ENCODE results near the gene LRRTM4.
"Not testable (repeated sequence)": the region's sequence is repeated elsewhere in the genome, so short reads cannot be mapped to it uniquely, and the experiment has no call there.

LRRTM4 gene

DNA sequence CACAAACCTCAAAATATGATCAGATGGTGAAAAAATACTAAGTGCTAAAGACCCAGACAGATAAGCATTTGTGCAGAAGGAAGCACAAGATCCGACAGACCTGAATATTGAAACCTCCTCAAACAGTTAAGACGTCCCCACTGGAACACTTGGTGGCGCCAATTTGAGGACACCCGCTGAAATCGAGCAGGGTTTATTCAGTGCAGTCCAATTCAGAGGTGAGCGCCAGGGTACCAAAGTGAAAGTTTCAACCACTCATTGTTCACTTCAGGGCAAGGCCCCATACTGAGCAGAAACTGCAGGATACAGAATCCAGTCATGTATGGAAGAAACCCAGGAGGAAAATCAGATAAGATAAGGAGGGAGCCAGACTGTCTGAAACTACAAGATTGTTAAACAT lies 417.6 kb downstream of the LRRTM4 start:
- WGBS, 2 experiments: 84 to 87% methylated on average over 6 of the region's 6 CpGs
- no peaks in the 10 kb centered on the region for H3K27me3 ChIP-seq (ENCODE audit: control insufficient read depth, insufficient read depth, low read length, poor library complexity, severe bottlenecking)
- H3K4me1 ChIP-seq (ENCODE audit: control insufficient read depth, insufficient read depth, low read length): no peaks in the 10 kb centered on the region
- no peak overlapping the region for H3K4me3 ChIP-seq (ENCODE audit: insufficient read depth, low read depth, low read length)
- no peak overlapping the region for H3K27ac ChIP-seq (ENCODE audit: insufficient read depth, low read depth, low read length, poor library complexity, severe bottlenecking)
- no peaks in the 10 kb centered on the region for H3K36me3 ChIP-seq (ENCODE audit: control insufficient read depth, insufficient read depth, low read length)
- H3K9me3 ChIP-seq (ENCODE audit: control insufficient read depth, low read length): no peaks in the 10 kb centered on the region

DNA sequence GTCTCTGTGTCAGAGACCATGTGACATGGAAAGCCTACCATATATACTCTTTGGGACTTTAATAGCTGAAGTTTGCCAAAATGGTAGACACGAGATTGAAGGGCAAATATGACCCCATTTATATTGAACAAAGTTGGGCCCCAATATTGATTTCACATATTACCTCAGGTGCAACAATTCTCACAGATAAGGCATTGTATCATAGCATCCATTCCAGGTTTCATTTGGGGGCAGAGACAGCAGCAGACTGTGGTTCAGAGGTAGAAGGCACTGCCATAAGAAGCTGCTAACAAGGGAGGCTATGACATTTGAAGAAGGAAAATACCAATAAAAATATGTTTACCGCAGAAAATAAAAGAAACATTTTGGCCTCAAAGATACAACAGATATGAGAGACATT lies 419.2 kb downstream of the LRRTM4 start:
- Histone ChIP-seq H3K36me3 (ENCODE audit: control insufficient read depth, insufficient read depth, low read length) (no peaks in the 10 kb centered on the region), H3K27ac (ENCODE audit: insufficient read depth, low read depth, low read length, poor library complexity, severe bottlenecking) (no peak overlapping the region), H3K9me3 (ENCODE audit: control insufficient read depth, low read length) (no peaks in the 10 kb centered on the region), H3K4me3 (ENCODE audit: insufficient read depth, low read depth, low read length) (no peak overlapping the region), H3K4me1 (ENCODE audit: control insufficient read depth, insufficient read depth, low read length) (no peaks in the 10 kb centered on the region), H3K27me3 (ENCODE audit: control insufficient read depth, insufficient read depth, low read length, poor library complexity, severe bottlenecking) (no peaks in the 10 kb centered on the region)
- WGBS, 2 experiments: 94 to 97% methylated on average over 2 of the region's 2 CpGs

DNA sequence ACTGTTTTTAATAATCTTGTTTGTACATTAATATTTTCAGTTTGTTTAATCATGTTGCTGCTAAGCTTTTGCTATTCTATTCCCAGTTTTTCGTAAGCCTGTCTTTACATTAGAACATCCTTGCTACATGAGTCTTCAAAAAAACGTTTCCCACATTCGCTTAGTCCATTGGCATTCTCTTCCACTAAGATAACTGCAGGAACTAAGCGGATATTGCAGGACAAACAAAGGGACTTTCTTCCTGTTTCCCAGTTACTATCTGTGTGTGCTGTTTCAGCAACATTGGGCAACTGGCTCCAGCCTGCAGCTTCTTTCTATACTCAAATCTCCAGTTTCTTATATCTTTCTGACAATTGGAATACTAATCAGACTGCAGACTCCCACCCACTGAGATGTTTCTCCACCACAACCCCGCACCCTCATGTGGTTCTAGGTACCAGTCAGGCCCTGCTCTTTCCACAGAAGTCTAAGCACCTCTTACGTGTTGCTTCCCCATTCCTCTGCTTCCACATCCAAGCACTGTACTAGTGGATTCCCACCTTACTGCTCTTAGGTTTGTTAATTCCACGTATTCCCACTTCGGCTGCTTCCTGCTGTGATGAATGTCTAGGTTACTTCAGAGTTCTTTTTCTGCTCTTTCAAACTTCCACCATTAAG lies 420.3 kb downstream of the LRRTM4 start:
- 86 to 87% methylated on average over 8 of the region's 8 CpGs for WGBS, 2 experiments
- Histone ChIP-seq H3K9me3 (ENCODE audit: control insufficient read depth, low read length) (no peaks in the 10 kb centered on the region), H3K27me3 (ENCODE audit: control insufficient read depth, insufficient read depth, low read length, poor library complexity, severe bottlenecking) (no peaks in the 10 kb centered on the region), H3K4me1 (ENCODE audit: control insufficient read depth, insufficient read depth, low read length) (no peaks in the 10 kb centered on the region), H3K36me3 (ENCODE audit: control insufficient read depth, insufficient read depth, low read length) (no peaks in the 10 kb centered on the region), H3K4me3 (ENCODE audit: insufficient read depth, low read depth, low read length) (no peak overlapping the region), H3K27ac (ENCODE audit: insufficient read depth, low read depth, low read length, poor library complexity, severe bottlenecking) (no peak overlapping the region)

DNA sequence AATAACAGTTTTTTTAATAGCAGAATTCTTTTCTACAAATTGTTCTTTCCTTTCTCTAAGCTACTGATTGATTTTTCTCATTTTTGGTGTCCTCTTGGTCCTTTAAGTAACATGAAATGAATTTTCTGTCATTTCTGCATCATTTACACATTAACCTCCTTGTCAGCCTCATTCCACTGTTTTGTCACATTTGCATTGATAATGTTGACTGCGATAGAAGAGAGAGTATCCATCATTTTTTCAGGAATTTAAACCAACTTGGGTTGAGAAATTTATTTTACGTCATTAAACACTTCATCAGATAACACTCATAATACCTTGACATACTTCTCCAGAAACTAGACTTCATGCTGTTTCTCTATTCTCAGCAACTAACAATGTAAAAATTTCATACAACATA lies 422.2 kb downstream of the LRRTM4 start:
- H3K36me3 ChIP-seq (ENCODE audit: control insufficient read depth, insufficient read depth, low read length): no peaks in the 10 kb centered on the region
- H3K4me3 ChIP-seq (ENCODE audit: insufficient read depth, low read depth, low read length): no peak overlapping the region
- no peaks in the 10 kb centered on the region for H3K9me3 ChIP-seq (ENCODE audit: control insufficient read depth, low read length)
- no peaks in the 10 kb centered on the region for H3K27me3 ChIP-seq (ENCODE audit: control insufficient read depth, insufficient read depth, low read length, poor library complexity, severe bottlenecking)
- WGBS, 2 experiments: 93 to 100% methylated on average over 2 of the region's 2 CpGs
- no peak overlapping the region for H3K27ac ChIP-seq (ENCODE audit: insufficient read depth, low read depth, low read length, poor library complexity, severe bottlenecking)
- no peaks in the 10 kb centered on the region for H3K4me1 ChIP-seq (ENCODE audit: control insufficient read depth, insufficient read depth, low read length)

DNA sequence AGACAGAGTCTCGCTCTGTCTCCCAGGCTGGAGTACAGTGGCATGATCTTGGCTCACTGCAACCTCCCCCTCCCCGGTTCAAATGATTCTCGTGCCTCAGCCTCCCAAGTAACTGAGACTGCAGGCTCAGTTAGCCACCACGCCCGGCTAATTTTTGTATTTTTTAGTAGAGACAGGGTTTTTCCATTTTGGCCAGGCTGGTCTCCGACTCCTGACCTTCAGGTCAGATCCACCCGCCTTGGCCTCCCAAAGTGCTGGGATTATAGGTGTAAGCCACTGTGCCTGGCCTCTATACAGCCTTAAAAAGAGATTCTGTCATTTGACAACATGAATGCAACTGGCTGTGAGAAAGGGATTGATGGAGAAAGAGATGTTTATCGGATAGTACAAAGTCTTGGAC lies 426.7 kb downstream of the LRRTM4 start:
- not testable (repeated sequence) for H3K27ac ChIP-seq (ENCODE audit: insufficient read depth, low read depth, low read length, poor library complexity, severe bottlenecking); H3K4me1 ChIP-seq (ENCODE audit: control insufficient read depth, insufficient read depth, low read length); H3K36me3 ChIP-seq (ENCODE audit: control insufficient read depth, insufficient read depth, low read length); H3K27me3 ChIP-seq (ENCODE audit: control insufficient read depth, insufficient read depth, low read length, poor library complexity, severe bottlenecking); H3K4me3 ChIP-seq (ENCODE audit: insufficient read depth, low read depth, low read length); H3K9me3 ChIP-seq (ENCODE audit: control insufficient read depth, low read length)
- WGBS, 2 experiments: 84 to 86% methylated on average over 8 of the region's 8 CpGs

DNA sequence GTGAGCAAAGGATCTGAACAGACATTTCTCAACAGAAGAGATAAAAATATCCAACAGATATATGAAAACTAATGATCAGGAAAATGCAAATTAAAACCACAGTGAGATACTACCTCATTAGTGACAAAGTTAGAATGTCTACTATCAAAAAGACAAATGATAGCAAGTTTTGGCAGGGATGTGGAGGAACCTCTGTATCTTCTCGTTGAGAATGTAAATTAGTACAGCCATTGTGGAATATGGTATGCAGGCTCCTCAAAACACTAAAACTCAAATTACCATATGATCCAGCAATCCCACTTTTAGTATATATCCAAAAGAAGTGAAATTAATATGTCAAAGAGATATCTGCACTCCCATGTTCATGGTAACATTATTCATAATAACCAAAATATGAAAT lies 427.1 kb downstream of the LRRTM4 start:
- H3K9me3 ChIP-seq (ENCODE audit: control insufficient read depth, low read length): no peaks in the 10 kb centered on the region
- no peak overlapping the region for H3K27ac ChIP-seq (ENCODE audit: insufficient read depth, low read depth, low read length, poor library complexity, severe bottlenecking)
- WGBS, 2 experiments: 89% methylated on average over 1 of the region's 1 CpG; no CpG with 5 or more reads in 1 of the 2 experiments
- H3K27me3 ChIP-seq (ENCODE audit: control insufficient read depth, insufficient read depth, low read length, poor library complexity, severe bottlenecking): peaks cover 8% of the 10 kb centered on the region
- H3K4me1 ChIP-seq (ENCODE audit: control insufficient read depth, insufficient read depth, low read length): no peaks in the 10 kb centered on the region
- H3K36me3 ChIP-seq (ENCODE audit: control insufficient read depth, insufficient read depth, low read length): no peaks in the 10 kb centered on the region
- no peak overlapping the region for H3K4me3 ChIP-seq (ENCODE audit: insufficient read depth, low read depth, low read length)

DNA sequence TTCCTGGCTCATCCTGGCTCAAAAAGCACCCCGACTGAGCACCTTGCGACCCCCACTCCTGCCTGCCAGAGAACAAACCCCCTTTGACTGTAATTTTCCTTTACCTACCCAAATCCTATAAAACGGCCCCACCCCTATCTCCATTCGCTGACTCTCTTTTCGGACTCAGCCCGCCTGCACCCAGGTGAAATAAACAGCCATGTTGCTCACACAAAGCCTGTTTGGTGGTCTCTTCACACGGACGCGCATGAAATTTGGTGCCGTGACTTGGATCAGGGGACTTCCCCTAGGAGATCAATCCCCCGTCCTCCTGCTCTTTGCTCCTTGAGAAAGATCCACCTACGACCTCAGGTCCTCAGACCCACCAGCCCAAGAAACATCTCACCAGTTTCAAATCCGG lies 433.8 kb downstream of the LRRTM4 start:
- H3K27me3 ChIP-seq (ENCODE audit: control insufficient read depth, insufficient read depth, low read length, poor library complexity, severe bottlenecking): peaks cover 26% of the 10 kb centered on the region
- H3K4me1 ChIP-seq (ENCODE audit: control insufficient read depth, insufficient read depth, low read length); H3K36me3 ChIP-seq (ENCODE audit: control insufficient read depth, insufficient read depth, low read length); H3K27ac ChIP-seq (ENCODE audit: insufficient read depth, low read depth, low read length, poor library complexity, severe bottlenecking); H3K9me3 ChIP-seq (ENCODE audit: control insufficient read depth, low read length): not testable (repeated sequence)
- WGBS, 2 experiments: 2% methylated on average over 13 of the region's 13 CpGs
- peak overlapping the region; percentile 4 for H3K4me3 ChIP-seq (ENCODE audit: insufficient read depth, low read depth, low read length)

DNA sequence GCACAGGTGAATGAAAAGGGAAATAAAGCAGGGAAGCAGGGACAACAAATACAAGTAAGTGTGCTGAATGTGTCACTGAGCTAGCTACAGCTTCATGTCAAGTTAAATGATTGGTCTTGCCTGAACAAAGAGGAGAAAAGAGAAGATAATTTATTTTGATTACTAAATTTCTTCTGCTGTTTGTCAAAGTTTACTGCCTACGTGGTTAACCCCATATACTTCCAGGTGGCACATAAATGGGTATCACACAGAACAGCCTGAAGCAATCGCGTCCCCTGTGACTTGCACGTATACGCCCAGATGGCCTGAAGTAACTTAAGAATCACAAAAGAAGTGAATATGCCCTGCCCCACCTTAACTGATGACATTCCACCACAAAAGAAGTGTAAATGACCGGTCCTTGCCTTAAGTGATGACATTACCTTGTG lies 434.2 kb downstream of the LRRTM4 start:
- Histone ChIP-seq H3K27me3 (ENCODE audit: control insufficient read depth, insufficient read depth, low read length, poor library complexity, severe bottlenecking) (peaks cover 26% of the 10 kb centered on the region), H3K27ac (ENCODE audit: insufficient read depth, low read depth, low read length, poor library complexity, severe bottlenecking) (no peak overlapping the region), H3K9me3 (ENCODE audit: control insufficient read depth, low read length) (no peaks in the 10 kb centered on the region), H3K36me3 (ENCODE audit: control insufficient read depth, insufficient read depth, low read length) (no peaks in the 10 kb centered on the region), H3K4me1 (ENCODE audit: control insufficient read depth, insufficient read depth, low read length) (no peaks in the 10 kb centered on the region), H3K4me3 (ENCODE audit: insufficient read depth, low read depth, low read length) (no peak overlapping the region)
- 12 to 13% methylated on average over 6 of the region's 6 CpGs for WGBS, 2 experiments

DNA sequence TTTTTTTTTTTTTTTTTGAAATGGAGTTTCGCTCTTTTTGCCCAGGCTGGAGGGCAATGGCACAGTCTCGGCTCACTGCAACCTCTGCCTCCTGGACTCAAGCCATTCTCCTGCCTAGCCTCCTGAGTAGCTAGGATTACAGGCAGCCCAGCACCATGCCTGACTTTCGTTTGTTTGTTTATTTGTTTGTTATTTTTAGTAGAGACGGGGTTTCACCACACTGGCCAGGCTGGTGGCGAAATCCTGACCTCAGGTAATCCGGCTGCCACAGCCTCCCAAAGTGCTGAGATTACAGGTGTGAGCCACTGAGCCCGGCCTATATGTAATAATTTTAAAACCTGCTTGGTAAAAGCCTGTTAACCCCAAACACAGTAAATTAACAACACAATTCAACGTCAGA lies 435.7 kb downstream of the LRRTM4 start:
- Histone ChIP-seq H3K27me3 (ENCODE audit: control insufficient read depth, insufficient read depth, low read length, poor library complexity, severe bottlenecking) (peaks cover 26% of the 10 kb centered on the region), H3K36me3 (ENCODE audit: control insufficient read depth, insufficient read depth, low read length) (no peaks in the 10 kb centered on the region), H3K9me3 (ENCODE audit: control insufficient read depth, low read length) (no peaks in the 10 kb centered on the region), H3K4me3 (ENCODE audit: insufficient read depth, low read depth, low read length) (no peak overlapping the region), H3K4me1 (ENCODE audit: control insufficient read depth, insufficient read depth, low read length) (no peaks in the 10 kb centered on the region), H3K27ac (ENCODE audit: insufficient read depth, low read depth, low read length, poor library complexity, severe bottlenecking) (no peak overlapping the region)
- 52 to 61% methylated on average over 8 of the region's 8 CpGs for WGBS, 2 experiments

DNA sequence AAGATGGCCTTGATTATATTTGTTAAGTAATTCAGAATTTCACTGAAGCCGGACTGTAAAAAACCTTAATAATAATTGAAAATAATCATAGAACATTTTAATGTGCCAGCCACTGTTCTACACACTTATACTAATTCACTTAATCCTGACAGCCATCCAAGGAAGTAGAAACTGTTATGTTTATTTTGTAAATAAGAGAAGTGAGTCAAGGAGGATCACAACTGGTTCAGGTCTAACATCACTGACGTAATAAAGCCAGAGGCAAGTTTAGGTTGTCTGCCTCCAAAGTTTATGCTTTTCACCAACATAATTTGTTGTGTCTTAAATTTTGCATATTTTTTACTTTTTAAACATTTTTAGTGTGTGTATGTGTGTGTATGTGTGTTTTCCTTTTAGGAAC lies 436.1 kb downstream of the LRRTM4 start:
- Histone ChIP-seq H3K4me1 (ENCODE audit: control insufficient read depth, insufficient read depth, low read length) (no peaks in the 10 kb centered on the region), H3K27ac (ENCODE audit: insufficient read depth, low read depth, low read length, poor library complexity, severe bottlenecking) (no peak overlapping the region), H3K4me3 (ENCODE audit: insufficient read depth, low read depth, low read length) (no peak overlapping the region), H3K27me3 (ENCODE audit: control insufficient read depth, insufficient read depth, low read length, poor library complexity, severe bottlenecking) (peaks cover 26% of the 10 kb centered on the region), H3K9me3 (ENCODE audit: control insufficient read depth, low read length) (no peaks in the 10 kb centered on the region), H3K36me3 (ENCODE audit: control insufficient read depth, insufficient read depth, low read length) (no peaks in the 10 kb centered on the region)
- 68 to 100% methylated on average over 1 of the region's 2 CpGs for WGBS, 2 experiments

DNA sequence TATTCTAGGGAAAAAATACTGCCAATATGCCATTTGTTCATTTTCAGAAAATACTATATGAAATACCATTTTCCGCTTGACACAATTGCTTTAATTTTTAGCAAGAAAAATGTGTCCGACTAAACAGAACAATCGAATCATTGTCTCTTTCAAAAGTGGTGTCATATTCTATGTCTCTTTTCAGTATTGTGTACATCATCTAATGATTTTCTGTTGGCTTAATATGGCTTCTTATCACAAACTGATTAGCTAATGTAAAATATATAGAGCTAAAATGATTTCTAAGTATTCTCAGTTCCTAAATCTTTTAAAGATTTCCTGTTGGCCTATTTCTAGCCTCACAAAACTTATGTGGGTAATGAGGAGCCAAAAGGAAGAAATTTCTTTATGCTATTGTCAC lies 436.6 kb downstream of the LRRTM4 start:
- Histone ChIP-seq H3K27me3 (ENCODE audit: control insufficient read depth, insufficient read depth, low read length, poor library complexity, severe bottlenecking) (peaks cover 22% of the 10 kb centered on the region), H3K27ac (ENCODE audit: insufficient read depth, low read depth, low read length, poor library complexity, severe bottlenecking) (no peak overlapping the region), H3K4me1 (ENCODE audit: control insufficient read depth, insufficient read depth, low read length) (no peaks in the 10 kb centered on the region), H3K4me3 (ENCODE audit: insufficient read depth, low read depth, low read length) (no peak overlapping the region), H3K9me3 (ENCODE audit: control insufficient read depth, low read length) (no peaks in the 10 kb centered on the region), H3K36me3 (ENCODE audit: control insufficient read depth, insufficient read depth, low read length) (no peaks in the 10 kb centered on the region)
- 93 to 97% methylated on average over 3 of the region's 3 CpGs for WGBS, 2 experiments

All from ectodermal cell (in vitro differentiated cells).